Measurements from ENCODE around the gene ACSM6.

Gene ACSM6

GRCh38 chr10:95273393-95274312, 79.6 kb downstream of the ACSM6 start:
- no peak for DNase-seq (ENCODE audit: low read depth in 2 of 2)

- DNase-seq (ENCODE audit: low read depth in 2 of 2): no peak
These were observed 81.8 kb downstream of the ACSM6 start for GRCh38 chr10:95275726-95276366.

DNA sequence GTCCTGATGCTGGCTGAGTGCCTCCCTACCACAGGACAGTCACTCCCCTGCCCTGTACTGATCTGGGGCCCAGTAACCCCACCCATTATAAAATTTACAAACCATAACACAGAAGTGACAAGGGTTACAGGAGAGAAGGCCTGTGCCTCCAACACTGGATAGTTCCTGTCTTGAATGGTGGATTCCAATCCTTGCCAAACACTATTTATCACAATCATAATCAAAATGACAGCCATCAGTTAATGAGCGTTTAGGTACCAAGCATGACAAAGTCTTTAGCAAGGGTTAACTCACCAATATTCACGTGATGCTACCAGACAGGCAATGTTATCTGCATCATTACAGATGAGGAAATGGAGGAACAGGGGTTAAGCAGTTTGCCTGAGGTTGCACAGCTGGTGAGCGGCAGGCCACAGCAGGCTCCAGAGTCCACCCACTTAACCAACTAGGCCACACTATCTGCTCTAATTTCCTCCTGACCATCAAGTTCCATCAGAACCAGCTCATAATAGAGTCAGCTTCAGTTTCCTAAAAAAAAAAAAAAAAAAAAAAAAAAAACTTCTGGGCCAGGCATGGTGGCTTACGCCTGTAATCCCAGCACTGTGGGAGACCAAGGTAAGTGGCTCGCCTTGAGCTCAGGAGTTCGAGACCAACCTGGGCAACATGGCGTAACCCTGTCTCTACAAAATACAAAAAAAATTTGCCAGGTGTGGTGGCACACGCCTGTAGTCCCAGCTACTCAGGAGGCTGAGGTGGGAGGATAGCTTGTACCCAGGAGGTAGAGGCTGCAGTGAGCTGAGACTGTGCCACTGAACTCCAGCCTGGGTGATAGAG, 82.5 kb downstream of the ACSM6 start:
- DNase-seq (ENCODE audit: low read depth in 2 of 2): no peak

DNA sequence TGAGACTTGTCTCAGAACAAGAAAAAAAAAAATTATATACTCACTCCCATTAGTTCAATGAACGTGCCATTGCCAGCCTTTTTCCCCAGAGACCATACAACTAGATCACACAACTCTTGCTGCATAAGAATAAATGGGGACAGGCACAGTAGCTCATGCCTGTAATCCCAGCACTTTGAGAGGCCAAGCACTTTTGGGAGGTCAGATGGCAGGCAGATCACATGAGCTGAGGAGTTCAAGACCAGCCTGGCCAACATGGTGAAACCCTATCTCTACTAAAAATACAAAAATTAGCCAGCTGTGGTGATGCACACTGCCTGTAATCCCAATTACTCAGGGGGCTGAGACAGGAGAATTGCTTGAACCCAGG, 83.1 kb downstream of the ACSM6 start:
- DNase-seq (ENCODE audit: low read depth in 2 of 2): no peak

DNA sequence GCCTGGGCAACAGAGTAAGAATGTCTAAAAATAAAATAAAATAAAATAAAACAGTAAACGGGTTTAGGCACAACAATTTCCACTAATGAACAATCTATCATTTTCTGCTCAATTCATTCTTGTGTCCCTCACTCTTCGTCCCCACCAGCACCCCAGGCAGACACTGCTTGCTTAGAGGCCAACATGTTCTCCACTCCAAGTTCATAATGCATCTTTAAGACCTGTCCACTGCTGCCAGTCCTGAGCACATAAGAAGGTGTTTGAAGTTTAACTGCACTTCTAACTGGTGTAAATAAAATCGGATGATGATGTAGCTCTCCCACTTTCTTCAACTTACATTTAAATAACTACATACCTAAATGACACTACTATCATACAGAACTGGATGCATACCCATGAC, 83.6 kb downstream of the ACSM6 start:
- DNase-seq (ENCODE audit: low read depth in 2 of 2): no peak
